ENCODE data around the gene TRPM5. TPM values are rescaled to one million over a fixed set of nuclear protein-coding genes. Genes with fewer than 3 reads are reported as not detected.

The TRPM5 gene
- total RNA-seq, 4 donors from 2014 or later = 0.29 TPM; not detected in 3

- no peak overlapping the region for H3K27ac ChIP-seq
- DNase-seq (ENCODE audit: low spot score in 2 of 2) = no peak
- peaks cover 6% of the 10 kb centered on the region for H3K4me1 ChIP-seq
- 88% methylated on average over 8 of the region's 8 CpGs for WGBS
- H3K9me3 ChIP-seq = no peaks in the 10 kb centered on the region
- TF ChIP-seq, protein P1, sequence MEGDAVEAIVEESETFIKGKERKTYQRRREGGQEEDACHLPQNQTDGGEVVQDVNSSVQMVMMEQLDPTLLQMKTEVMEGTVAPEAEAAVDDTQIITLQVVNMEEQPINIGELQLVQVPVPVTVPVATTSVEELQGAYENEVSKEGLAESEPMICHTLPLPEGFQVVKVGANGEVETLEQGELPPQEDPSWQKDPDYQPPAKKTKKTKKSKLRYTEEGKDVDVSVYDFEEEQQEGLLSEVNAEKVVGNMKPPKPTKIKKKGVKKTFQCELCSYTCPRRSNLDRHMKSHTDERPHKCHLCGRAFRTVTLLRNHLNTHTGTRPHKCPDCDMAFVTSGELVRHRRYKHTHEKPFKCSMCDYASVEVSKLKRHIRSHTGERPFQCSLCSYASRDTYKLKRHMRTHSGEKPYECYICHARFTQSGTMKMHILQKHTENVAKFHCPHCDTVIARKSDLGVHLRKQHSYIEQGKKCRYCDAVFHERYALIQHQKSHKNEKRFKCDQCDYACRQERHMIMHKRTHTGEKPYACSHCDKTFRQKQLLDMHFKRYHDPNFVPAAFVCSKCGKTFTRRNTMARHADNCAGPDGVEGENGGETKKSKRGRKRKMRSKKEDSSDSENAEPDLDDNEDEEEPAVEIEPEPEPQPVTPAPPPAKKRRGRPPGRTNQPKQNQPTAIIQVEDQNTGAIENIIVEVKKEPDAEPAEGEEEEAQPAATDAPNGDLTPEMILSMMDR (IDR thresholded peaks at IDR 0.05) = no peak
- TF ChIP-seq POLR2A (IDR thresholded peaks at IDR 0.05) = no peak
- no peak for TF ChIP-seq POLR2AphosphoS5 (IDR thresholded peaks at IDR 0.05)
- TF ChIP-seq EP300 (IDR thresholded peaks at IDR 0.05) = no peak
- no peaks in the 10 kb centered on the region for H3K36me3 ChIP-seq
- no peak overlapping the region for H3K4me3 ChIP-seq
- peaks cover 12% of the 10 kb centered on the region for H3K27me3 ChIP-seq
Observed at GRCh38 chr11:2477936-2478335, 33.6 kb upstream of the TRPM5 start.

- 50% methylated on average over 3 of the region's 3 CpGs for WGBS
- H3K36me3 ChIP-seq = no peaks in the 10 kb centered on the region
- DNase-seq (ENCODE audit: low spot score in 2 of 2) = no peak
Observed at GRCh38 chr11:2477254-2477653, 32.9 kb upstream of the TRPM5 start.

DNA sequence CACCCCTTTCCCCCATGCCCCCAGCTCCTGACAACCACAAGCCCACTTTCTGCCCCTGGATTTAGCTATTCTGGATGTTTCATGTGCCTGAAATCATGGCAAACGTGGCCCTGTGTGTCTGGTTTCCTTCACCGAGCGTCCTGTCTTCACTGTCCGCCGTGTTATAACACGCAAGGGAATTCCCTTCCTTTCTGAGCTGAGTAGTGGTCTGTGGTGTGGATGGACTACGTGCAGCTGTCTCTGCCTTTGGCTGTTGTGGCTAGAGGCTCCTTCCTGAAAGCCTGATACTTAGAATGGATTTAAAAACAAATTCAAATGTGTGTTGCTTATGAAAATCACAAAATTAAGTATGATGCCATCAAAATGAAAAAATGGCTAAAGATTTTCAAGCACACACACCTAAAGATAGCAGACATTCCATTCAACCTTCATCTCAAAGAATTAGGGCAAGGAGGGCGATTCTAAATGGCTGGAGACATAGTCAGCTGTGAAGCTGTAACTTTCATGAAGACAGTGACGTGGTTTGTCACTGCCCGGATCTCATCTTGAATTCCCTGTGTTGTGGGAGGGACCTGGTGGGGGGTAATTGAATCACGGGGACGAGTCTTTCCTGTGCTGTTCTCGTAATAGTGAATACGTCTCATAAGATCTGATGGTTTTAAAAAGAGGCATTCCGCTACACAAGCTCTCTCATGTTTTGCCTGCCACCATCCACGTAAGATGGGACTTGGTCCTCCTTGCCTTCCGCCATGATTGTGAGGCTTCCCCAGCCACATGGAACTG lies 31.0 kb upstream of the TRPM5 start:
- Histone ChIP-seq H3K36me3 (no peaks in the 10 kb centered on the region), H3K9me3 (no peaks in the 10 kb centered on the region), H3K4me3 (no peak overlapping the region), H3K27me3 (peaks cover 8% of the 10 kb centered on the region), H3K27ac (no peak overlapping the region), H3K4me1 (no peaks in the 10 kb centered on the region)
- WGBS = 57% methylated on average over 17 of the region's 17 CpGs
- no peak for DNase-seq (ENCODE audit: low spot score in 2 of 2)
- TF ChIP-seq POLR2AphosphoS5 (IDR thresholded peaks at IDR 0.05) = no peak
- no peak for TF ChIP-seq POLR2A (IDR thresholded peaks at IDR 0.05)
- TF ChIP-seq EP300 (IDR thresholded peaks at IDR 0.05) = no peak
- TF ChIP-seq, protein P1 (IDR thresholded peaks at IDR 0.05) = no peak

More at GRCh38 chr11:2477254-2477653, 32.9 kb upstream of the TRPM5 start:
- Histone ChIP-seq H3K27me3 (peaks cover 7% of the 10 kb centered on the region), H3K9me3 (no peaks in the 10 kb centered on the region), H3K4me1 (peaks cover 6% of the 10 kb centered on the region), H3K4me3 (no peak overlapping the region), H3K27ac (no peak overlapping the region)
- TF ChIP-seq POLR2AphosphoS5 (IDR thresholded peaks at IDR 0.05) (no peak), EP300 (IDR thresholded peaks at IDR 0.05) (no peak), POLR2A (IDR thresholded peaks at IDR 0.05) (no peak)
- TF ChIP-seq, protein P1 (IDR thresholded peaks at IDR 0.05) = no peak

DNA sequence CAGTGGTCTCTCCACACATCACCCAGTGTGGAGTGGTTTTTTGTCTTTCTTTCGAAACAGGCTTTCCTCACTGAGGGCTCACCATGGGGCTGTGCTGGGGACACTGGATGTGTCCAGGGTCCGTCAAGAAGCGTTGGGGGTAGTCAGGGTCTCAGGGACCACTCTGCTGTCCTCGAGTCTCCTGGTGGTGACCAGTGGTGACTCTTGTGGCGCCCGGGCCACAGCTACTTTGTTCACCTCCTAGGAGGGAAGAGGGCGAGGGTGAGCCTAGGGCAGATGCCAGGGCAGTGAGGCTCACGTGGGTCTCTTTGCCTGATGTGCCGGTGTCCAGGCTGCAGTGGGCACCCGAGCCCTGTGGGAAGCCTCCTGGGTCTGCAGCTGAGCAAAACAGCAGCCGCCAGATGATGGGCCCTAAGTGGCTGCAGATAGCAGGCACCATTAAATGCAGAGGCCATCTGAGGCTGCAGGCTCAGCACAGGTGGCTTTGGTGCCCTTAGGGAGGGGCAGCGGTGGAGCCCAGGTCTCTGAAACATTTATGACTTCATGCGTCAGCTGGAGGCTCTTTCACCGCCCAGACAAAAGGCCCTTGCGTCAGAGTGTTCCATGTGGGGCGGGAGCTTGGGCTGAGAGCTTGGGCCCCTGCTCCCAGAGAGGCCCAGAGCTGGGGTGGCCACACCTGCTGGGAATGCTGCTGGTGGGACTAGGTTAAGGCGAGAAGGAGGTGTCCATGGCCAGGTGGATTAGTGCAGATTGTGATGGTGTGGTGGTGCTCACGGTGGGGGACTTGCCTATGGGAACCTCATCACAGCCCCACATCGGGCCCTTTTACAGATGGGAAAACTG lies 30.0 kb upstream of the TRPM5 start:
- Histone ChIP-seq H3K4me1 (no peaks in the 10 kb centered on the region), H3K27ac (no peak overlapping the region), H3K4me3 (no peak overlapping the region), H3K9me3 (no peaks in the 10 kb centered on the region), H3K36me3 (no peaks in the 10 kb centered on the region), H3K27me3 (peaks cover 7% of the 10 kb centered on the region)
- WGBS = 65% methylated on average over 8 of the region's 19 CpGs
- DNase-seq (ENCODE audit: low spot score in 2 of 2) = no peak
- TF ChIP-seq POLR2AphosphoS5 (IDR thresholded peaks at IDR 0.05) = no peak
- TF ChIP-seq EP300 (IDR thresholded peaks at IDR 0.05) = no peak
- TF ChIP-seq, protein P1 (IDR thresholded peaks at IDR 0.05) = no peak
- no peak for TF ChIP-seq POLR2A (IDR thresholded peaks at IDR 0.05)
